Ovary (tissue), 9 donors: ENCODE data around the gene PROSER3. TPM values are rescaled to one million over a fixed set of nuclear protein-coding genes. Genes with fewer than 3 reads are reported as not detected.

Source experiments
- DNase-seq, 5 donors: peaks; one replicate each; pipeline ENCODE4 v3.0.0-alpha.2; 2019 to 2020
- H3K27ac ChIP-seq, 2 donors: fragments of 200-600 bp; one replicate each; pipeline versions ENCODE4 v1.5.1 to v1.8.0; 2019 to 2022
- H3K27me3 ChIP-seq: fragments of 200-600 bp; one replicate; pipeline ENCODE4 v1.8.0; 2022
- H3K36me3 ChIP-seq: fragments of 200-600 bp; sonication (generic); one replicate; pipeline ENCODE4 v1.5.1; 2019
- H3K4me1 ChIP-seq: one replicate; pipeline ENCODE4 v1.8.1; 2013; ENCODE audit warnings: mild to moderate bottlenecking, moderate library complexity; ENCODE audit not compliant: insufficient read depth
- H3K4me3 ChIP-seq: fragments of 200-600 bp; sonication (generic); one replicate; pipeline ENCODE4 v1.5.1; 2017
- H3K9me3 ChIP-seq, 2 donors: fragments of 200-600 bp in 1 of 2; sonication (generic) in 1 of 2; one replicate each; pipeline versions ENCODE4 v1.5.1 to v1.8.1; 2013 to 2019; ENCODE audit warnings: mild to moderate bottlenecking in 1 of 2, moderate library complexity in 1 of 2
- EP300 ChIP-seq: sonication (generic); formaldehyde crosslinking; IDR thresholded peaks from one replicate; pipeline ENCODE4 v1.6.1; 2017; ENCODE audit warnings: antibody characterized with exemption
- POLR2A ChIP-seq: fragments of 450-650 bp; IDR thresholded peaks from one replicate; pipeline ENCODE4 v1.6.1; 2017; ENCODE audit warnings: antibody characterized with exemption, mild to moderate bottlenecking, moderate library complexity
- WGBS, 3 donors: extraction: QIAGEN DNeasy Blood & Tissue Kit in 1 of 3; methylation state at CpG; one replicate each; pipeline versions ENCODE4 v1.1.5 to v1.1.7; 2013 to 2017; 5-methylcytosine and 5-hydroxymethylcytosine counted together
- intact Hi-C, 4 donors: fragments of 100-400 bp; cut with DNase I; formaldehyde crosslinking; loops; one replicate each; pipeline versions ENCODE4 v1.11.0 to v1.15.1; 2022 to 2023
- polyA plus RNA-seq, 2 donors: library from polyadenylated mRNA; stranded (reverse); fragments of 200-250 nt in 1 of 2; fragments of 350-450 nt in 1 of 2; fragmentation: Illumina TruSeq in 1 of 2; extraction: RNeasy Lipid Tissue Mini Kit (QIAGEN cat#74804) in 1 of 2; gene quantifications; one replicate each; pipeline ENCODE4 v1.2.3, GENCODE V29; 2013 to 2014
- total RNA-seq, 7 donors: library from RNA; depleted of rRNA in 2 of 7; stranded (reverse); fragments of >200 nt in 2 of 7; fragmentation: NEBNext Ultra II Directional in 3 of 7; extraction: Animal tissue kit (Norgen Biotek cat#: 25700) in 3 of 7; gene quantifications; one replicate each; pipeline versions ENCODE4 v1.1.0 to v1.2.4, GENCODE V29; 2016 to 2023
- TF ChIP-seq, protein P1 (sequence below), 3 donors: fragments of 450-650 bp in 2 of 3; fragments of 200-600 bp in 1 of 3; IDR thresholded peaks; one replicate each; pipeline versions ENCODE4 v1.5.1 to v1.8.0; 2016 to 2022; ENCODE audit warnings: antibody characterized with exemption in 3 of 3, mild to moderate bottlenecking in 1 of 3
- donor health status: DM: no; HTN: no; CAD: no; lungs with moderate emphysema.
- donor health status: DM: no; HTN: no; CAD: no.
- donor health status: Bipolar disorder and iron deficiency.
- donor health status: DM: yes; HTN: yes; CAD: no.
- donor health status: DM: no; HTN: no; CAD: no.
- donor health status: DM: yes; HTN: yes; CAD: no.

The PROSER3 gene
- total and polyA plus RNA-seq, 9 donors, result 3.3 to 59.0 (median 24.4) TPM

DNA sequence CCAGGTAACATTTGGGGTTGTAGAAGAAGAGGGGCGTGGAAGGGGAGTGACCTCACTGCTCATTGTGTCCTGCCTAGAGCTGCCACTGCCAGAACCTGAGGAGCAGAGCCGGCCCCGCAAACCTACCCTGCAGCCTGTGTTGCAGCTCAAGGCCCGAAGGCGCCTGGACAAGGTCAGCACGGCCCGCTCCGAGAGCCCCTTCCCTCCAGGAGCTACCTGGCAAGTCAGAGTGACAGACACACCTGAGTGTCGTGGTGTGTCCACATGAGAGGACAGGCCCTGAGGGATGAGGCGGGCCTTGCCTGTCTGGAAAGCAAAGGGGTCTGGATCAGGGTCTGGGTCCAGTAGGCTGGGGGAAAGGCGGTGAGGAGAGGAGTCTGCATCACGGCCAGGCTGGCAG is 33.4 kb upstream of the PROSER3 start:
- Histone ChIP-seq H3K27me3 (no peaks in the 10 kb centered on the region), H3K9me3 (no peaks in the 10 kb centered on the region), H3K27ac (no peak overlapping the region), H3K36me3 (no peaks in the 10 kb centered on the region), H3K4me3 (no peak overlapping the region), H3K4me1 (no peaks in the 10 kb centered on the region)
- no peak for DNase-seq
- 93 to 97% (median 95%) methylated on average over 12 of the region's 12 CpGs for WGBS, 3 donors
- intact Hi-C loops, result no loop called here
- TF ChIP-seq EP300 (no peak), POLR2A (no peak)
- TF ChIP-seq, protein P1, sequence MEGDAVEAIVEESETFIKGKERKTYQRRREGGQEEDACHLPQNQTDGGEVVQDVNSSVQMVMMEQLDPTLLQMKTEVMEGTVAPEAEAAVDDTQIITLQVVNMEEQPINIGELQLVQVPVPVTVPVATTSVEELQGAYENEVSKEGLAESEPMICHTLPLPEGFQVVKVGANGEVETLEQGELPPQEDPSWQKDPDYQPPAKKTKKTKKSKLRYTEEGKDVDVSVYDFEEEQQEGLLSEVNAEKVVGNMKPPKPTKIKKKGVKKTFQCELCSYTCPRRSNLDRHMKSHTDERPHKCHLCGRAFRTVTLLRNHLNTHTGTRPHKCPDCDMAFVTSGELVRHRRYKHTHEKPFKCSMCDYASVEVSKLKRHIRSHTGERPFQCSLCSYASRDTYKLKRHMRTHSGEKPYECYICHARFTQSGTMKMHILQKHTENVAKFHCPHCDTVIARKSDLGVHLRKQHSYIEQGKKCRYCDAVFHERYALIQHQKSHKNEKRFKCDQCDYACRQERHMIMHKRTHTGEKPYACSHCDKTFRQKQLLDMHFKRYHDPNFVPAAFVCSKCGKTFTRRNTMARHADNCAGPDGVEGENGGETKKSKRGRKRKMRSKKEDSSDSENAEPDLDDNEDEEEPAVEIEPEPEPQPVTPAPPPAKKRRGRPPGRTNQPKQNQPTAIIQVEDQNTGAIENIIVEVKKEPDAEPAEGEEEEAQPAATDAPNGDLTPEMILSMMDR (IDR thresholded peaks at IDR 0.05), result no peak

DNA sequence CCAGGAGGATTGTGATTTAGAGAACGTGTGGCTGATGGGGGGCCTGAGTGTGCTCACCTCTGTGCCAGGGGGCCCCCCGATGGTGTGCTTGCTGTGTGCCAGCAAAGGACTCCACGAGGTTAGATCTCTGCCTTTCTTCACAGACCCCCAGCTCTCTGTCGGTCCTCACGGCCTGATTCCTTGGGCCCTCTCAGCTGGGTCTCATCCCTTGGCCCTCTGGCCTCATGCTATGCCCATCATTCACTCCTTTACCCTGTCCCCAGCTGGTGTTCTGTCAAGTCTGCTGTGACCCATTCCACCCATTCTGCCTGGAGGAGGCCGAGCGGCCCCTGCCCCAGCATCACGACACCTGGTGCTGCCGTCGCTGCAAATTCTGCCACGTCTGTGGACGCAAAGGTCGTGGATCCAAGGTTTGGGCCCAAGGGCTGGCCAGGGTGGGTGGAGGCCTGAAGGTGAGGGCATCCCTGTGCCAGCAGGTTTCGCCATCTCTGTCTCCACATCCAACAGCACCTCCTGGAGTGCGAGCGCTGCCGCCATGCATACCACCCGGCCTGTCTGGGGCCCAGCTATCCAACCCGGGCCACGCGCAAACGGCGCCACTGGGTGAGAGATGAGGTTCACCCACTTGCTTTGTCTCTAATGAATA is 32.6 kb upstream of the PROSER3 start:
- H3K9me3 ChIP-seq, result no peaks in the 10 kb centered on the region
- no peak for DNase-seq
- H3K4me3 ChIP-seq, result no peak overlapping the region
- no peaks in the 10 kb centered on the region for H3K36me3 ChIP-seq
- H3K4me1 ChIP-seq, result no peaks in the 10 kb centered on the region
- intact Hi-C loops, result no loop called here
- H3K27ac ChIP-seq, result no peak overlapping the region
- 94 to 95% (median 94%) methylated on average over 23 of the region's 23 CpGs for WGBS, 3 donors
- no peaks in the 10 kb centered on the region for H3K27me3 ChIP-seq
- no peak for TF ChIP-seq EP300
- no peak for TF ChIP-seq POLR2A
- TF ChIP-seq, protein P1 (IDR thresholded peaks at IDR 0.05), result no peak

DNA sequence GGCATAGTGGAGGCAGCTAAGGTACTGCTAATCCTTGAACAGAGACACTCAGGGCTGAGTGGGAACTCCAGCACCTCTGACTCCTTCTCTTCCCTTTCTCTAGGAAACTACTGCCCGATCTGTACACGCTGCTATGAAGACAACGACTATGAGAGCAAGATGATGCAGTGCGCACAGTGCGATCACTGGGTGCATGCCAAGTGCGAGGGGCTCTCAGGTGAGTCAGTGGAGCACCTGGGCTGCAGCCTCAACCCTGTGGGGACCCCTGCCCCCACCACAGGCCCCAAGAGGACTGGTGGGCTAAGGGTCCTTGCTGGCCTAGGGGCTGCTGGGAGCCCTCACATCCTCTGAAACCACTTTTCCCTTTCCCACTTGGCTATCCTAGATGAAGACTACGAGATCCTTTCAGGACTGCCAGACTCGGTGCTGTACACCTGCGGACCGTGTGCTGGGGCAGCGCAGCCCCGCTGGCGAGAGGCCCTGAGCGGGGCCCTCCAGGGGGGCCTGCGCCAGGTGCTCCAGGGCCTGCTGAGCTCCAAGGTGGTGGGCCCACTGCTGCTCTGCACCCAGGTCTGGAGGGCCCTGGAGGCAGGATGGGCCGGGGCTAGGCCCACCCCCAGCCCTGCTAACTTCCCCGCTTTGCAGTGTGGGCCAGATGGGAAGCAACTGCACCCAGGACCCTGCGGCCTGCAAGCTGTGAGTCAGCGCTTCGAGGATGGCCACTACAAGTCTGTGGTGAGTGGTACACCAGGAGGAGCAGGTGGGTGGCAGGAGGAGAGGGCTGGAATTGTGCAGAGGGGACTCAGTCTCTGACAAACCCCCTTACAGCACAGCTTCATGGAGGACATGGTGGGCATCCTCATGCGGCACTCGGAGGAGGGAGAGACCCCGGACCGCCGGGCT is 30.7 kb upstream of the PROSER3 start:
- TF ChIP-seq POLR2A (no peak), EP300 (no peak)
- TF ChIP-seq, protein P1 (IDR thresholded peaks at IDR 0.05), result no peak
- Histone ChIP-seq H3K4me3 (no peak overlapping the region), H3K27ac (no peak overlapping the region), H3K4me1 (no peaks in the 10 kb centered on the region), H3K27me3 (no peaks in the 10 kb centered on the region), H3K9me3 (no peaks in the 10 kb centered on the region), H3K36me3 (no peaks in the 10 kb centered on the region)
- no peak for DNase-seq
- 87 to 90% (median 89%) methylated on average over 23 to 25 of the region's 25 CpGs for WGBS, 3 donors
- intact Hi-C loops, result no loop called here

DNA sequence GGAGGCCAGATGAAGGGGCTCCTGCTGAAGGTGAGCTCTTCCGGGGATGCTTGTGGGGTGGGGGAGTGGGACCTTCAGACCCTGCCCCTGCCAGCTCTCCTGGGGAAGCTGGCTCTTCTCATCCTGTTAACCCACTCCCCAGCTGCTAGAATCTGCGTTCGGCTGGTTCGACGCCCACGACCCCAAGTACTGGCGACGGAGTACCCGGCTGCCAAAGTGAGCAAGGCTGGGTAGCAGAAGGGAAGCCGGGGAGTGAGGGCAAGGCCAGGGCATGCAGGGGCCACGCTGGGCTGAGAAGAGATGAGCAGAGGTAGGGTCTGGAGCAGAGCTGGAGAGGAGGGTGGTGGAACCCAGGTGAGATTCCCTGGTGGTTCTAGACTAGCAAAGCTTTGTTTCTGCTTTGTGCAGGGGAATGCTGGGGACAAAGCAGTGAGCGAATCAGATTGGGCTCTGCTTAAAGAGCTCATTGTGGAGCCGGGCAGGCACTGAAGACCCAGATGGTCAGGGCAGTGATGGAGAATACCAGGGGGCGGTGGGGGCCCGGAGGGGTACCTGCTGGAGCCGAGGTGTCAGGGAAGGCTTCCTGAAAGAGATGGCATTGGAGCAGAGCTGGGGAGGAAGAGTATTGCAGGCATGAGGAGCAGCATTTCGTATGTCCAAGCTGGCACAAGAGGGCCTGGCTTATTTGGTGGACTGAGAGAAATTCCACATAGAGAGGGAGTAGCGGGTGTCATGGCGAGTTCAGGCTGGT is 29.8 kb upstream of the PROSER3 start:
- H3K4me1 ChIP-seq, result no peaks in the 10 kb centered on the region
- H3K36me3 ChIP-seq, result no peaks in the 10 kb centered on the region
- H3K4me3 ChIP-seq, result no peak overlapping the region
- no peak for DNase-seq
- TF ChIP-seq, protein P1 (IDR thresholded peaks at IDR 0.05), result no peak
- TF ChIP-seq POLR2A (no peak), EP300 (no peak)
- no peak overlapping the region for H3K27ac ChIP-seq
- 86 to 90% (median 86%) methylated on average over 19 of the region's 19 CpGs for WGBS, 3 donors
- no peaks in the 10 kb centered on the region for H3K9me3 ChIP-seq
- H3K27me3 ChIP-seq, result no peaks in the 10 kb centered on the region
- intact Hi-C loops, result no loop called here
